ENCODE results near the gene ATAD3A. TPM values are rescaled to one million over a fixed set of nuclear protein-coding genes. Genes with fewer than 3 reads are reported as not detected.
A peak's percentile ranks its signal among the peaks of the same experiment; 100 is the strongest.

Gene ATAD3A
- total RNA-seq, 1 experiment from 2014 or later = 71.2 TPM

DNA sequence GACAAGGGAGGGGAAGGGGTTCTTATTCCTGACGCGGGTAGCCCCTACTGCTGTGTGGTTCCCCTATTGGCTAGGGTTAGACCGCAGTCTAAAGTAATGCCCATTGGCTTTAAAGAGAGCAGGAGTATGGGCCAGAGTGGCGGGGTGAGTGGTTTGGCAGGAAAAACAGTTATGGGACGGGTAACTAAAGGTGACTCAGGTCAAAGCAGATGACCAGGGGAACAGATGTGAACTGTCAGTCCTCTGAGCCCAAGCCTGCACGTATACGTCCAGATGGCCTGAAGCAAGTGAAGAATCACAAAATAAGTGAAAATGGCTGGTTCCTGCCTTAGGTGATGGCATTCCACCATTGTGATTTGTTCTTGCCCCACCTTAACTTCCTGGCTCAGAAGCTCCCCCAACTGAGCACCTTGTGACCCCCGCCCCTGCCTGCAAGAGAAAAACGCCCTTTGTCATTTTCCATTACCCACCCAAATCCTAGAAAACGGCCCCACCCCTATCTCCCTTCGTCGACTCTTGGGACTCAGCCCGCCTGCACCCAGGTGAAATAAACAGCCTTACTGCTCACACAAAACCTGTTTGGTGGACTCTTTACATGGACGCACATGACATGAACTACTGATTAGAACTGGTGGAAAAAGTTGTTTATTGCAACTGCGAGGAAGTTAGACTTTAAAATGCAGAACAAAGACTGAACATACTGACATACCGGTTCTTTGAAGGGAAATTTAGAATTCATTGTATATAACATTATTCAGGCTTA is 41.2 kb upstream of the ATAD3A start (continued):
- no peak for TF ChIP-seq CDX4 (CRISPR knock-in tag; IDR thresholded peaks at IDR 0.05; ENCODE audit: borderline replicate concordance)

- Mint-ChIP-seq H3K36me3 (no peaks in the 10 kb centered on the region), H3K4me1 (peaks cover 9% of the 10 kb centered on the region; the same call in 1 of the 2 replicates), H3K9me3 (no peaks in the 10 kb centered on the region), H3K27ac (peak within 1 kb of the TSS; percentile 99), H3K4me3 (peak within 1 kb of the TSS; percentile 95), H3K27me3 (ENCODE audit: low read depth) (no peaks in the 10 kb centered on the region)
- ATAC-seq (peak; percentile 84), DNase-seq (ENCODE audit: low spot score) (peak; percentile 96)
- ChIA-PET CTCF (no interaction called here), POLR2A (no interaction called here)
- TF ChIP-seq FOXK1 (CRISPR knock-in tag; IDR thresholded peaks at IDR 0.05) = peak; percentile 98
- TF ChIP-seq ZNF263 (CRISPR knock-in tag; IDR thresholded peaks at IDR 0.05; ENCODE audit: low read depth) = no peak
- TF ChIP-seq, protein P1, sequence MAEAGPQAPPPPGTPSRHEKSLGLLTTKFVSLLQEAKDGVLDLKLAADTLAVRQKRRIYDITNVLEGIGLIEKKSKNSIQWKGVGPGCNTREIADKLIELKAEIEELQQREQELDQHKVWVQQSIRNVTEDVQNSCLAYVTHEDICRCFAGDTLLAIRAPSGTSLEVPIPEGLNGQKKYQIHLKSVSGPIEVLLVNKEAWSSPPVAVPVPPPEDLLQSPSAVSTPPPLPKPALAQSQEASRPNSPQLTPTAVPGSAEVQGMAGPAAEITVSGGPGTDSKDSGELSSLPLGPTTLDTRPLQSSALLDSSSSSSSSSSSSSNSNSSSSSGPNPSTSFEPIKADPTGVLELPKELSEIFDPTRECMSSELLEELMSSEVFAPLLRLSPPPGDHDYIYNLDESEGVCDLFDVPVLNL (CRISPR knock-in tag; IDR thresholded peaks at IDR 0.05; ENCODE audit: borderline replicate concordance, low read depth) = peak; percentile 77
- peak; percentile 65; the same call in 1 of the 2 replicates for TF ChIP-seq USF1 (CRISPR knock-in tag; IDR thresholded peaks at IDR 0.05)
- peak; percentile 96 for TF ChIP-seq SP1 (CRISPR knock-in tag; conservative IDR thresholded peaks at IDR 0.05)
- TF ChIP-seq FOXP4 (CRISPR knock-in tag; IDR thresholded peaks at IDR 0.05) = peak; percentile 76; the same call in 1 of the 2 replicates
- TF ChIP-seq TEAD4 (CRISPR knock-in tag; IDR thresholded peaks at IDR 0.05) = 0 out of 2 replicates have a peak, but pooled peaks have one; percentile 40
- no peak for TF ChIP-seq KAT7 (CRISPR knock-in tag; IDR thresholded peaks at IDR 0.05; ENCODE audit: borderline replicate concordance)
- TF ChIP-seq ZNF423 (CRISPR knock-in tag; IDR thresholded peaks at IDR 0.05) = no peak
- no peak for TF ChIP-seq JUN (CRISPR knock-in tag; IDR thresholded peaks at IDR 0.05)
- TF ChIP-seq CDX4 (CRISPR knock-in tag; IDR thresholded peaks at IDR 0.05; ENCODE audit: borderline replicate concordance) = no peak
- TF ChIP-seq ZBTB21 (CRISPR knock-in tag; IDR thresholded peaks at IDR 0.05; ENCODE audit: borderline replicate concordance) = peak; percentile 63; the same call in 1 of the 2 replicates
- TF ChIP-seq CREM (CRISPR knock-in tag; IDR thresholded peaks at IDR 0.05) = peak; percentile 97
- peak; percentile 75; the same call in 1 of the 2 replicates for TF ChIP-seq CREB1 (CRISPR knock-in tag; IDR thresholded peaks at IDR 0.05)
- TF ChIP-seq ERG (CRISPR knock-in tag; IDR thresholded peaks at IDR 0.05) = no peak
- TF ChIP-seq ZNF671 (CRISPR knock-in tag; IDR thresholded peaks at IDR 0.05) = no peak
- TF ChIP-seq IRF1 (CRISPR knock-in tag; IDR thresholded peaks at IDR 0.05) = no peak
- peak; percentile 71; the same call in 1 of the 2 replicates for TF ChIP-seq TEAD1 (CRISPR knock-in tag; IDR thresholded peaks at IDR 0.05)
- TF ChIP-seq FOXP1 (CRISPR knock-in tag; IDR thresholded peaks at IDR 0.05; ENCODE audit: borderline replicate concordance) = no peak
- TF ChIP-seq, protein P2, sequence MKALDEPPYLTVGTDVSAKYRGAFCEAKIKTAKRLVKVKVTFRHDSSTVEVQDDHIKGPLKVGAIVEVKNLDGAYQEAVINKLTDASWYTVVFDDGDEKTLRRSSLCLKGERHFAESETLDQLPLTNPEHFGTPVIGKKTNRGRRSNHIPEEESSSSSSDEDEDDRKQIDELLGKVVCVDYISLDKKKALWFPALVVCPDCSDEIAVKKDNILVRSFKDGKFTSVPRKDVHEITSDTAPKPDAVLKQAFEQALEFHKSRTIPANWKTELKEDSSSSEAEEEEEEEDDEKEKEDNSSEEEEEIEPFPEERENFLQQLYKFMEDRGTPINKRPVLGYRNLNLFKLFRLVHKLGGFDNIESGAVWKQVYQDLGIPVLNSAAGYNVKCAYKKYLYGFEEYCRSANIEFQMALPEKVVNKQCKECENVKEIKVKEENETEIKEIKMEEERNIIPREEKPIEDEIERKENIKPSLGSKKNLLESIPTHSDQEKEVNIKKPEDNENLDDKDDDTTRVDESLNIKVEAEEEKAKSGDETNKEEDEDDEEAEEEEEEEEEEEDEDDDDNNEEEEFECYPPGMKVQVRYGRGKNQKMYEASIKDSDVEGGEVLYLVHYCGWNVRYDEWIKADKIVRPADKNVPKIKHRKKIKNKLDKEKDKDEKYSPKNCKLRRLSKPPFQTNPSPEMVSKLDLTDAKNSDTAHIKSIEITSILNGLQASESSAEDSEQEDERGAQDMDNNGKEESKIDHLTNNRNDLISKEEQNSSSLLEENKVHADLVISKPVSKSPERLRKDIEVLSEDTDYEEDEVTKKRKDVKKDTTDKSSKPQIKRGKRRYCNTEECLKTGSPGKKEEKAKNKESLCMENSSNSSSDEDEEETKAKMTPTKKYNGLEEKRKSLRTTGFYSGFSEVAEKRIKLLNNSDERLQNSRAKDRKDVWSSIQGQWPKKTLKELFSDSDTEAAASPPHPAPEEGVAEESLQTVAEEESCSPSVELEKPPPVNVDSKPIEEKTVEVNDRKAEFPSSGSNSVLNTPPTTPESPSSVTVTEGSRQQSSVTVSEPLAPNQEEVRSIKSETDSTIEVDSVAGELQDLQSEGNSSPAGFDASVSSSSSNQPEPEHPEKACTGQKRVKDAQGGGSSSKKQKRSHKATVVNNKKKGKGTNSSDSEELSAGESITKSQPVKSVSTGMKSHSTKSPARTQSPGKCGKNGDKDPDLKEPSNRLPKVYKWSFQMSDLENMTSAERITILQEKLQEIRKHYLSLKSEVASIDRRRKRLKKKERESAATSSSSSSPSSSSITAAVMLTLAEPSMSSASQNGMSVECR (CRISPR knock-in tag; IDR thresholded peaks at IDR 0.05; ENCODE audit: borderline replicate concordance) = peak; percentile 80; the same call in 1 of the 2 replicates
- no peak for TF ChIP-seq ATF3 (CRISPR knock-in tag; conservative IDR thresholded peaks at IDR 0.05)
Observed at GRCh38 chr1:1471389-1472052, 40.4 kb upstream of the ATAD3A start, which contains the start of gene ATAD3B. Gene ATAD3B (plus strand): TSS chr1:1471765. CDS start chr1:1471885, 120 bp downstream.
